AG04449 (cell line): ENCODE data around the gene IGSF9B.

Experiments used
- CTCF ChIA-PET: fragments of 350-600 bp; formaldehyde crosslinking; extraction: SDS; loops from one replicate; lab custom pipeline; 2021; ENCODE audit warnings: antibody characterized with exemption; lab: Yijun Ruan, JAX
- POLR2A ChIA-PET: fragments of 400-600, 350-600 bp; formaldehyde crosslinking; extraction: SDS; loops from one replicate; lab custom pipeline; 2020; ENCODE audit warnings: antibody characterized with exemption, inconsistent platforms; lab: Yijun Ruan, JAX
- DNase-seq: peaks from one replicate; pipeline ENCODE4 v3.0.0-alpha.2; 2010; ENCODE audit warnings: low read depth, low spot score
- H3K4me3 ChIP-seq: 2 replicates; pipeline ENCODE4 v1.5.1; 2011; ENCODE audit warnings: low read depth, mild to moderate bottlenecking, control low read depth, low read length
- CTCF ChIP-seq: IDR thresholded peaks from one replicate; pipeline ENCODE4 v1.5.1; 2011; ENCODE audit warnings: mild to moderate bottlenecking, moderate library complexity, low read length, control low read depth, inconsistent platforms; ENCODE audit not compliant: insufficient read depth; ENCODE audit errors: missing control alignments

IGSF9B gene

GRCh38 chr11:133934096-133934495, 22.7 kb downstream of the IGSF9B start:
- ChIA-PET CTCF (no interaction called here), POLR2A (no interaction called here)
- DNase-seq = no peak
- no peak overlapping the region for H3K4me3 ChIP-seq
- TF ChIP-seq CTCF = no peak

- POLR2A ChIA-PET = no interaction called here
- no peak overlapping the region for H3K4me3 ChIP-seq
- no peak for TF ChIP-seq CTCF
- CTCF ChIA-PET = interaction anchor here (1.3 to 1.4 kb wide), 2 partner anchors 13 to 119 kb away, joined by 3 to 4 read pairs; no protein-coding TSS in a partner anchor
- no peak for DNase-seq
These were observed 25.2 kb downstream of the IGSF9B start for GRCh38 chr11:133931449-133932060.

- no peak for DNase-seq
- peak; percentile 37 for TF ChIP-seq CTCF
- CTCF ChIA-PET = interaction anchor here (1.3 to 1.4 kb wide), 2 partner anchors 14 to 120 kb away, joined by 3 to 4 read pairs; no protein-coding TSS in a partner anchor
- no peak overlapping the region for H3K4me3 ChIP-seq
- POLR2A ChIA-PET = no interaction called here
These were observed 25.9 kb downstream of the IGSF9B start for GRCh38 chr11:133930767-133931448.

GRCh38 chr11:133930053-133930766, 26.6 kb downstream of the IGSF9B start:
- ChIA-PET CTCF (no interaction called here), POLR2A (no interaction called here)
- DNase-seq = no peak
- H3K4me3 ChIP-seq = no peak overlapping the region
- no peak for TF ChIP-seq CTCF

- no peak for DNase-seq
- CTCF ChIA-PET = no interaction called here
- no peak for TF ChIP-seq CTCF
- POLR2A ChIA-PET = no interaction called here
- H3K4me3 ChIP-seq = no peak overlapping the region
These were observed 27.2 kb downstream of the IGSF9B start for GRCh38 chr11:133929401-133930052.
